Embryonic facial prominence (tissue), 1 donor: ENCODE measurements around the gene HDAC9.
A peak's percentile ranks its signal among the peaks of the same experiment; 100 is the strongest.

Source experiments
- DNase-seq: peaks from one replicate; pipeline ENCODE4 v3.0.0-alpha.2; 2016; ENCODE audit errors: extremely low spot score

HDAC9 gene

GRCh38 chr7:18590241-18590640 lies 94.7 kb downstream of the HDAC9 start:
- DNase-seq, result no peak

GRCh38 chr7:18590744-18591340 lies 95.3 kb downstream of the HDAC9 start:
- DNase-seq, result peak; percentile 71

GRCh38 chr7:18593602-18594279 lies 98.2 kb downstream of the HDAC9 start:
- DNase-seq, result no peak

- no peak for DNase-seq
These were observed 102.2 kb downstream of the HDAC9 start for GRCh38 chr7:18597754-18598153.

- DNase-seq, result no peak
These were observed 111.5 kb downstream of the HDAC9 start for GRCh38 chr7:18607025-18607424.

- DNase-seq, result no peak
These were observed 114.9 kb downstream of the HDAC9 start for GRCh38 chr7:18610331-18610948.

- no peak for DNase-seq
These were observed 119.3 kb downstream of the HDAC9 start for GRCh38 chr7:18614841-18615240.

- DNase-seq, result no peak
These were observed 123.8 kb downstream of the HDAC9 start for GRCh38 chr7:18619311-18619710.

GRCh38 chr7:18623389-18623788 lies 127.8 kb downstream of the HDAC9 start:
- DNase-seq, result no peak

GRCh38 chr7:18624459-18624858 lies 128.9 kb downstream of the HDAC9 start:
- DNase-seq, result no peak

- DNase-seq, result no peak
These were observed 130.5 kb downstream of the HDAC9 start for GRCh38 chr7:18626086-18626485.

GRCh38 chr7:18626717-18627116 lies 131.2 kb downstream of the HDAC9 start:
- DNase-seq, result no peak

- DNase-seq, result no peak
These were observed 142.0 kb downstream of the HDAC9 start for GRCh38 chr7:18637516-18637915.

- no peak for DNase-seq
These were observed 143.3 kb downstream of the HDAC9 start for GRCh38 chr7:18638594-18639452.

GRCh38 chr7:18639711-18640110 lies 144.2 kb downstream of the HDAC9 start:
- no peak for DNase-seq

- DNase-seq, result no peak
These were observed 149.4 kb downstream of the HDAC9 start for GRCh38 chr7:18644981-18645380.

- no peak for DNase-seq
These were observed 152.0 kb downstream of the HDAC9 start for GRCh38 chr7:18647582-18647981.

GRCh38 chr7:18648849-18649758 lies 153.6 kb downstream of the HDAC9 start:
- no peak for DNase-seq

GRCh38 chr7:18653381-18654155 lies 158.0 kb downstream of the HDAC9 start:
- DNase-seq, result no peak

GRCh38 chr7:18654709-18655108 lies 159.2 kb downstream of the HDAC9 start:
- no peak for DNase-seq
